Activated CD4-positive, alpha-beta T cell treated with anti-CD3 and anti-CD28 coated beads, Interleukin-2, Interleukin-4, amounts not matched to agents 100 ng/mL and 50 ng/mL, durations not matched to agents 16 hours and 8 hours (primary cell): ENCODE measurements around the gene TFDP2.

ENCODE experiments used
- DNase-seq: peaks from one replicate; pipeline ENCODE4 v3.0.0-alpha.2; 2020; ENCODE audit warnings: low spot score

The TFDP2 gene

DNA sequence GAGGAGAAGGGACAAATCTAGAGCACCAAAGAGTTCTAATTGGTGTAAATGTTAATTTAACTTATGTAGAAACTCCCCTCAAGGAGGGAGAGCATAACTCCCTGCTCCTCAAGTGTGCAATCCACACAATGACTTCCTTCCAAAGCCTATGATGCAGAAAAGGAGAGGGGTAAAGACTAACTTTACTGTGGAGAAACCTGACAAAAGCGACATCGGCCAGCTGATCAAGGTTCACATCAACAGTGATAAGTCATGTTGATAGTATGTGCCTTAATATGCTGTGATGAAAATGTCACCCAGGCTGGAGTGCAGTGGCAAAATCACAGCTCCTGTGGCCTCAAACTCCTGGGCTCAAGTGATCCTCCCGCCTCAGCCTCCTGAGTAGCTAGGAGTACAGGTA, 76.5 kb downstream of the TFDP2 start:
- DNase-seq: no peak

DNA sequence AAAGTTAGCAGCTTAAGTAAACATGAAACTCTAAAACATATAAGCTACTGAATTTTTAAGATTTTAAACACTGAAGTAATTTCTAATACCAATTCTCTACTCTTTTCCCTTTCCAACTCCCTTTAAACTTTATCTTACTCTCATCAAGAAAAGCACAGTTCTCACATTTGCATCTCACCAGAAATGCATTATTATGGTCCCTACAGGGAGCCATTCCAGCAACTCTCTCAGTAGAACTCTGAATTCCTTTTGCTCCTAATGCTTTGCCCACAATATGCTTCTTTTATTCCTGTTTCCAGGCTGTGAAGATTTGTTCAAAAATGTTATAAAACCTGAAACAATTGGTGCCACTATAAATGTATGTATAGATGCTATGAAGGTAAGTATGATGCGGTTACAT, 83.4 kb downstream of the TFDP2 start:
- no peak for DNase-seq

DNA sequence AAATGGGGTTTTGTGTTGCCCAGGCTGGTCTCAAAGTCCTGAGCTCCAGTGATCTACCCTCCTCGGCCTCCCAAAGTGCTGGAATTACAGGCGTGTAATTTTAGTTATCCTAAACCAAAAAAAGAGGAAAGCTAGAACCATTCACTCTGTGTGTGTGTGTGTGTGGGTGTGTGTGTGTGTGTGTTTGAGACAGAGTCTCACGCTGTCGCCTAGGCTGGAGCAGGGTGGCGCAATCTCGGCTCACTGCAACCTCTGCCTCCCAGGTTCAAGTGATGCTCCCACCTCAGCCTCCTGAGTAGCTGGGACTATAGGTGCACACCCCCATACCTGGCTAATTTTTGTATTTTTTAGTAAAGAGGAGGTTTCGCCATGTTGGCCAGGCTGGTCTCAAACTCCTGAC, 84.0 kb downstream of the TFDP2 start:
- no peak for DNase-seq

DNA sequence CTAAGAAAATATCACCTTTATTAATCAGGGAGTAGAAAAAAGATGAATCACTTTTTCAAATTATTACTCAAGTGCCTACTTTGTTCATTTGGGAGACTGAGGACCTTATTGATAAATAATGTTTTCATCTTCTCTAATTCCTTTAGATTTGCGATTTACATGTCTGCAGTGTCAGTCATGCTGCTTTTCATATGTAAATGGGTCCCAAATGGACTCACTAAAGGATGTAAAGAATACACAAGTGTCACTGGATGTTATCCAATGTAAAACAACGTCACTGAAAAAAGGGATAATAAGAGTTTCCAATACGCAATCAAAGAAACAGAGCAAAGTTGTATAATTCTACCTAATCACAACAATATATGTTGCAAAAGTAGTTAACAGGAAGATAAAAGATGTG, 84.9 kb downstream of the TFDP2 start:
- DNase-seq: no peak

DNA sequence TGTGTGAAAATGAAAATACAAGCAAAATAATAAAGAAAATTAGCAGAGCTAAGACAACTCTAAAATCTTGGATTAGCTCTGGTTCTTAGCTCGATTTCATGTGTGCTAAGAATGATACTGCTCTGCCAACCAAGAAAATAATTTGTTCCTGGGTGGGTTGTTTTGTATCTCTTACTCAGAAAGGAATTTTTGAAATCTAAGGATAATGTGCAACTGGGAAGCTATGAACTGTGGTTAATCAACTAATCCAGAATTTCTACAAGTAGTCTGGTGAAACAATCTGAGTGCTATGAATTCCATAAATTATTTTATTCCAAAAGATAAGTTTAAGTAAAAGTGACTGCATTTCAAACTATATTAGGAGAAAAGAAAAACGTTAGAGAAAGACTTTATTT, 92.0 kb downstream of the TFDP2 start:
- no peak for DNase-seq

DNA sequence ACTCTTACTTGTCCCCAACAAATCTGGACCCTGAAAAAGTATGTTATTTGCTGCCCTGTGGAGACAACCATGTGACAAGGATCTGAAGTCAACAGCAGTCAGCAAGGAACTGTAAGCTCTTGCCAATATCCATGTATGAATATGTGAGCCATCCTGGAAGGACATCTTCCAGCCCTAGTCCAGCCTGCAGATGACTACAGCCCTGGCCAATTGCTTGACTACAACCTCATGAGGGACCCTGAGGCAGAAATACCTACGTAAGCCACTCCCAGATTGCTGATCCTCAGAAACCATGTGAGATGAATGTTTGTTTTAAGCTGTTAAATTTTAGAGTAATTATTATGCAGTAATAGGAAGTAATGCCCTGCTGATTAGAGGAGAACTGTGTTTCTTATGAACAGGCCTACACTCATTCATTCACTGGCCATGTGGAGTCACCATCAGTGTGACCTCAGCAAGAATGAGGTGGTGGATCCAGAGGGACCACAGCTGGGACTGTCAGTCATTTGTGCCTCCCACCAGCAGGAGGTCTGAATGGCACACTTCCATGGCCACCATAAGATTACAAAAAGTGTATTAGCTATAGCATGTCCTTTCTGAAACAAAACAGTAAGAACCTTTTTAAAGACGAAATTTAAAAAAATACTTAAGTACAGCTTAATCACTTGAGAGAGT, 92.6 kb downstream of the TFDP2 start:
- no peak for DNase-seq

DNA sequence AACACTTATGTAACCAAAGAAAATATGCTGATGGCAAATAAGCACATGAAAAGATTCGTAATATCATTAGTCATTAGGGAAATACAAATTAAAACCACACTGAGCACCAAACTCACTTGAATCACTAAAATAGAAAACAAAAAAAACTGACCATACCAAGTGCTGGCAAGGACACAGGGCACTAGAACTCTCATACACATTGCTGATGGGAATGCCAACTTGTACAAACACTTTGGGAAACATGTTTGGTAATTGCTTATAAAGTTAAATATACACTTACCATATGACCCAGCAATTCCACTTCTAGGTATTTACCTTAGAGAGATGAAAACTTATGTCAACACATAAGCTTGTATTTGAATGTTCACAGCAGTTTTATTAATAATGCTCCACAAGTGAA, 95.5 kb downstream of the TFDP2 start:
- no peak for DNase-seq

DNA sequence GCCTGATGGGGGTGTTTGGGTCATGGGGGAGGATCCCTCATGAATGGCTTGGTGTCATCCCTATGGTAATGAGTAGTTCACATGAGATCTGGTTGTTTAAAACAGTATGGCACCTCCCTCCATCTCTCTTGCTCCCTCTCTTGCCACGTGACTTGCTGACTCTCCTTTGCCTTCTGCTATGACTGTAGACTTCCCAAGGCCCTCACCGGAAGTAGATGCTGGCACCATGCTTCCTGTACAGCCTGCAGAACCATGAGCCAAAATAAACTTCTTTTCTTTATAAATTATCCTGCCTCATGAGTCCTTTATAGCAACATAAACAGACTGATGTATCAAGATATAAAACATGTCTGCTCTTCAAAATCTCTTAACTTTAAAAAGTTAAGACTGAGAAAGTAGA, 96.1 kb downstream of the TFDP2 start:
- DNase-seq: no peak

DNA sequence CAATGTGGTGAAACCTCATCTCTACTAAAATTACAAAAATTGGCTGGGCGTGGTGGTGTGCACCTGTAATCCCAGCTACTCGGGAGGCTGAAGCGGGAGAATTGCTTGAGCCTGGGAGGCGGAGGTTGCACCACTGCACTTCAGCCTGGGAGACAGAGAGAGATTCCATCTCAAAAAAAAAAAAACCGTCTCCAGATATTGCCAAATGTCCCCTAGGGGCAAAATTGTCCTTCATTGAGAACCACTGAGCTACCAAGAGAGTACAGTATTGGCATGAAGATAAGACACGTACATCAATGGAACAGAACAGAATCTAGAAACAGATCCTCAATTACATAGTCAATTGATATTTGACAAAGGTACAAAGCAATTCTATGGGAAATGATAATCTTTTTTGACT, 98.0 kb downstream of the TFDP2 start:
- no peak for DNase-seq

DNA sequence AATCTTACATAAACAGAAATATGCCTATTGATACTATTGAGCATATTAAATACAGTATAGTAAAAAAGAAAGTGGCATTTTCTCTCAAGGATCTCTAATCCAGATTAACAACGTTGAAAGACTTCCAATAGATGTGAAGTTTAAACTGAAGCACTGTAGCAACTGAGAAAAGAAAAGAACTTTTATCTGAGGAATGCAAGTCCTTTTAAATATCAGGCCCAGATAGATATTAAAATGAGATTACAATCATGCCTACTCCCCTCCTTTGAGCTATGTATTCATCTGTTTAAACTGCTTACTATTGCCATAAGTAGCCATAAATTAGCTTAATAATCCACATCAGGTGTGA, 102.3 kb downstream of the TFDP2 start:
- DNase-seq: no peak

DNA sequence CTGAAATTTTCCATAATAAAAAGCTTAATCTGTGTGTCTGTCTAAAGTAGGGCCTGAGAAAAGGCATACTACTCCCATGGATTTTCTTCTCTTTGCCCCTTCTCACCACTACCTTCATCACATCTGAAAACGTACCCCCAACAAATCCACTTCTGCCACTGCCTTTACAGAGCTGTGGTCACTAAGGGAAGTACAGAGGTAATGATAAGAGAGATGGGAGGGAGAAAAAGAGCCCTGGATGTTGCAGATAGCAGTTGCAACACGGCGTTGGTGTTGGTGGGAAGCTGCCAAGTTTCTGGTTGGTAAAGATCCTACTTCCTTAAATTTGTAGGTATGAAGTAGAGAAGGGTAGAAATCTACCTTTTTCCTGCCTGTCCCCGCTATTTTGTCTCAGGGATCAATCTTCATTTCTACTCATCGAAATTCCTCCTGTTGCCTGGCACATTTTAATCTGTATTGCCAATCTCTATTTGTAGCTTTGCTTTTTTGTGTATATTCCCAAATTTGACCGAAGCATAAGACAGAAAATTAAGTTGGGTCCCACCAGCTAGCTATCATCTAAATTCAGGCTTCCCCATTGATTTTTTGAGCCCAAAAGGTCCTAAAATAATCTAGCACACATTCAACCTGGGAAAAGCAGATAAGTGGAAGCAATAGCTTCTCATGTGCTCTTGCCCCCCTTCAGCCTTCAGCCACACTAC, 102.9 kb downstream of the TFDP2 start:
- DNase-seq: no peak

DNA sequence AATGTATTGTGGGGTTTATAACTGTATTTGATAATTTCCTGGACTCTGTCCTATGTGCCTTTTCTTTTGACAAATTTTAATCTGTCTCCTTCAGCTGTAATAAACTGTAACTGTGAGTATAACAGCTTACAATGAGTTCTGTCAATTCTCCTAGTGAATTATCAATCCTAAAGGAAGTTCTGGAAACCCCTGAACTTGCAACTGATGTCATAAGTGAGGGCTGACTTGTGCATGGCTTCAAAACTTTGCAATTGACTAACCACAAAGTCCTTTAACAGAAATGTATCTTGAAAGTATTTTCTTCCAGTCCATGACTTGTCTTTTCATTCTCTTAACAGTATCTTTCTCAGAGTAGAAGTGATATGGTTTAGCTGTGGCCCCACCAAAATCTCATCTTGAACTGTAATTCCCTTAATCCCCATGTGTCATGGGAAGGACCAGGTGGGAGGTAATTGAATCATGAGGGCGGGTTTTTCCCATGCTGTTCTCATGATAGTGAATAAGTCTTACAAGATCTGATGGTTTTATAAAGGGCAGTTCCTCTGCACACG, 108.3 kb downstream of the TFDP2 start:
- no peak for DNase-seq

DNA sequence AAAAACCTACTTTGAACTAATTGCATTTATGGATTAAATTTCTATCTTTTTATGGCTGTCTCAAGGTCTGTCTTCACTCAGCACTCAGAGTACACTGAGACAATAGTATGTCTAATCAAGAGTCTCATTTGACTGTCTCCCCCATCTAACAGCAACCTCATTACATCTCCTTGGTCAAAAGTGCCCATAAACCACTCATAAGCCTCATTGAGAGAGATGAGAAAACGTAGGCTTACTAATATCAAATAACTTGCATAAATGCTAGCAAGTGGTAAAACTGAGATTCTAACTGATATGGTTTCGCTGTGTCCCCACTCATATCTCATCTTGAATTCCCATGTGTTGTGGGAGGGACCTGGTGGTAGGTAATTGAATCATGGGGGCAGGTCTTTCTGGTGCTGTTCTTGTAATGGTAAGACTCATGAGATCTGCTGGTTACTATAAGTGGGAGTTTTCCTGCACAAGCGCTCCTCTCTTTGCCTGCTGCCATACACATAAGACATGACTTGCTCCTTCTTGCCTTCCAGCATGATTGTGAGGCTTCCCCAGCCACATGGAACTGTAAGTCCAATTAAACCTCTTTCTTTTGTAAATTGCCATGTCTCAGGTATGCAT, 113.9 kb downstream of the TFDP2 start:
- DNase-seq: peak; percentile 3

DNA sequence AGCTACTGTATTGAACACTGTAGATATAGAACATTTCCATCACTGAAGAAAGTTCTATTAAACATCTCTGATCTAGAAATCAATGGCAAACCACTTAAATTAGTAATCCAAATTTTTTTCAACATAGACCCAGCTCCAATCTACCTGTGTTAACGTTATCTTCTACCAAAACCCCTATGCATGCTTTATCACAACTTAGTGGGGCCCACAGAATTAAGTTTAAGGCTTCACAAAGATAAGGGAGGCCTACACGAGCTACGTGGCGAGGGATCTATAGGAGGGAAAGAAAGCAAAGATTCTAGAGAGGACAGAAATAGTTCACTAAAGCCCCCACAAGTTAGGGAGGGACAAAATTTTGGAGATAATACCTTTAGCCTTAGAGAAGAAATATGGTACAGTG, 116.1 kb downstream of the TFDP2 start:
- no peak for DNase-seq

DNA sequence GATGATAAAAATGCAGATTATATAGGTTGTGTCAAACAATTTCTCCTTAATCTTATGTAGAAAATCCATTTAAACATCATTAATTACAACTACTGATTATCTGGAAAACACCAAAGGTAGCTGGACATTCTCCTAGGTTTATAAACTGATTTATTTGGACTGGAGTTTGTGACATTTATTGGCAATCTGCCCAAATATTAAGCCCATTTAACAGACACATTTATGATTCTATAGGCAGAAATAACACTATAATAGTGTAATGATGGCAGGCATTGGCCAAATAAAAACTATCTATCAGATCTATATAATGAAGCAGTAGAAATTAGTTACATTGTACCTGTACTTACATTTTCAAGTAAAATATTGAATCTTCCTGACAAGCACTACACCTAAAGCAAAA, 117.8 kb downstream of the TFDP2 start:
- DNase-seq: no peak

DNA sequence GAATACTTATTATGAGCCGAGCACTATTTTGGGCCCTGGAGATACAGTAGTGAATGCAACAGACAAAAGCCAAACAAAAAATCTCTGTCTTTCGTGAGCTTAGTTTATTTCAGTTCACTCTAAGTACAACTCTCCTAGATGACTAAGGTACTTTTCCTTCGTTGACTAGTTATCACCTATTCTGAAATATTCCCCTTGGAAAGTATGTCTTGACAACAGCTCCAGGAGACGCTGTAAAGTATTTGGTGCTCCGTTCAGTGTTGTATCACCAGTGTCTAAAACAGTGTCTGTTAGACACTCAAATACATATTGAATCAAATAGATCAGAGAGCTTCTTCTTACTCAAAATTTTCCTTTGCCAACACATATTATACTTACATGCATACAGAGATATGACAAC, 119.6 kb downstream of the TFDP2 start:
- DNase-seq: no peak

DNA sequence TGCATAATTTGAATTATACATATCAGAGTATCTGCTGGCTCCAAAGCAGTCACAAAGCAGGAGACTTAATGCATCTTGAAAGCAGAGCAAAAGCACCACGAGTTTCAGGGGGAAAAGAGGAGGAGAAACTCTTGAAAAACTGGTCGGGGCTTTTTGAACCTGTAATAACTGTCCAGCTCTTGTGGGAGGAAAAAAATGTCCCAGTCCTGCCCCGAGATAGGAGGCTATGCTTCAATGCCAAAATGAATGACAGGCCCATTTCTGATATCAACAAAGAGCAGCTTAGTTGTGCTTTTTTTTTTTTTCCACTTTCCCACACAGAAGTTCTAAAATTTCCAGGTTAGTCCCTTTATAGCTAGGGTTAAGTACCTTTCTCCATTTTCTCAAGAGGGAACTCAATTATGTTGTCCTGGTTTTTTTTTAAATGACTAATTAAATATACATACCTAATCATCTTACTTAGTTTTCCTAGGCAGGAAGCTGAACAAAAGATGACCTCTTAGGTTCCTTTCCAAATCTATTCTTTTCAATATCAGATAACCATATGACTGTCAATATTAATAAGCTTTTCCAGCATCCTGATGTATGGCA, 120.2 kb downstream of the TFDP2 start:
- no peak for DNase-seq

DNA sequence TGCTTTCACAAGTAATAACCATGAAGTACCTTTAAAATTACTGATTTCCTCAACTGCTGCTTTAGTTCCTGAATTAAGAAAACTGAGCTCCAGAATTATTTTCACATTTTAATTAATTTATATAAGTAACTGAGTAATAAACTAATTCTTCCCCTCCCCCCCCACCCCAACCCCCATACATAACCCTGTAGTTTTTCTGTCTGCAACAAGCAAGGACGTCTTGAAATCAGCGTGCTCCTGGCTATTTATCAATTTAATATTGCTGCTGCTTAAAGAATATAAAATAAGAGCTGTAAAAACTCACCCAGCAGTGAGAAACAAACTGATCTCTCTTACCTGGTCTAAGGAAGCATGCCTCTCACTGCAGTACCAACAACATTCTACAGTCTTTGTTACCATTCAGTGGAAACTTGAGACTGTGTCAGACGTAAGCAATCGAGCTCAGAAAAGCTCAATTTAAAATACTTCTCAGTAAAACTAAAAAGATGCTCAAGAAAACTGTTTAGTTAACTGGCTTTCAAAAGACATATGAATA, 121.0 kb downstream of the TFDP2 start:
- DNase-seq: peak; percentile 39

DNA sequence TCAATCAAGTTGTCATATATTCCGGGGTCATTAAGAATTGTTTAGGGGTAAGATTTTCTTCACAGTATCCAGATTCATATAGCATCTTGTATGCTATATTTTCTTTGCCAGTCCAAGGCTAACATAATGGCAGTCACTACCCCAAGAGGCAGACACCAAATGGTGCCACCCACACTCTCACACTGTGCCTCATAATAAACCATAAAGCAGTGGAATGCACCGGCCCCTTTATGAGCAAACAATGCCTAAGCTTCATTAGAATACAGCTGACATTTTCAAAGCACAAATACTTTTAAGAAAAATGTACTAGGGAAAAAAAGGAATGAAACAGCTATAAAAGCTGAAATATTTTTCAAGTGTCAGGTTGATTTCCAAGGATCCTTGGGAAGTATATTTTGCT, 121.6 kb downstream of the TFDP2 start:
- peak; percentile 8 for DNase-seq

DNA sequence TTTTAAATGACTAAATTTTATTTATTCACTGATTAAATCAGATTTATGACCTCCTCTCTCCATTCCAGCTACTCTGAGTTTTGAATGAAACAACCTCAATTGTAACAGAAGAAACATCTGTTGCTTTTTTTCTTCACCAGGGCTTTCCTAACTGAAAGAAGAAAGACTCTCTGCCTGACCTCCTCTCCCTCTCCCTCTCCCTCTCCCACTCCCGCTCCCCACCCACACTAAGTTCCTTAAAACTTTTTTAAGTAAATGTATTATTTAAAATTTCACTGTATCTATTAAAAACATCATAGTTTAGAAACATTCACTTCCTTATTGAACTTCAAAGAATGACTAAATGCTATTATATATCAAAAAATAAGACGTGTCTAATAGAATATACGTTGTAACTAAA, 122.0 kb downstream of the TFDP2 start:
- DNase-seq: no peak

DNA sequence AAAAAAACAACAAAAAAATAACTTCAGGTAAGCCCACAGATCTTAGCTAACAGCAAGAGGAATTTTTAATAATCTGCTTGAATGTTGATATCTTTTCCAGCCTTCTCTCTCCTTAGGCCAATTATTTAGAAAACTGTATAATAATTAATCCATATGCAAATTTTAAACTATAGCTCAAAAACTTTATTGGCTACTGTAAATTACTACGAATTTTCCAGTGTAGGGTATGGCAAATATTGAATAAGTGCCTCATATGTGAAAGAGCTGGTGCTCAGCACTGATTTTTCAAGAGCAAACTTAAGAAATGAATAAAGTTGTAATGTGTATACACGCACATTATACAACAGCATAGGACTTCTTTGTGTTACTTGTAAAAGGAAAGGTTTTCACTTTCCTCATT, 123.0 kb downstream of the TFDP2 start:
- no peak for DNase-seq

DNA sequence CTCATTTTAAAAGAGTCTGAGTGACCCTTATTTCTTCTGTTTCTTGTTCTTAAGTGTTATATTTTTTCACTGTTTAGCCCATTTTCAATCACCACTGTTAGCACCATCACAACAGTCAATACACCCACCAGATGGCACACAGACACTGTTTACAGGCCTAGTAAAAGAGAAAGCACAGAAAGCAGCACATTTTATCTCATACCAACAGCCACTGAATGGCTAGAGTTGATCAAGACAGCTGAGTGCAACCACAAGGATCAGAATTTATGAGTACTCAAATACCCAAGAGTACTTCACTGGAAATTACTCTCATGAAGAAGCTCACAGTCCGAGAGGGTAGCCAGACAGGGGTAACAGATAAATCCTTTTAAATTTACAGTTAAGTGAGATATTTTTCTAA, 127.0 kb downstream of the TFDP2 start:
- DNase-seq: peak; percentile 47

DNA sequence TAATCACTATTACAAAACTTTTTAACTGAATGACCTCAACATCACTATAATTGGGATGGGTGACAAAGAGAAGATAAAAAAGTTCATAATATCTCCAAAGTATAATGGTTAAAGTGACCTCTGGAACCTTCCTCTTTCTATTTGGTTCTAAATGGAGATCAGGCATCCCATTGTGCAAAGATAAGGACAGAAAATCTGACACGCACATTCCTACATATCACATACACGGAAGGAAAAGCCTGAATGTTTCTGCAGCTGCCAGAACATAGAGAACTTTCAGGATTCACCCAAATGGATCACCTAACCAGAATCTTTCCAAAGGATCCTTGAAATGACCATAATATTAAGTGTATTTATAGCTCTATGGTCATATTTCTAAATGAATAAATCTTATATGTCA, 128.2 kb downstream of the TFDP2 start:
- no peak for DNase-seq
